Inferior parietal cortex (tissue), 1 donor: ENCODE measurements around the gene ABHD1.

Experiments used
- DNase-seq: peaks from one replicate; pipeline ENCODE4 v3.0.0-alpha.2; 2016; ENCODE audit errors: extremely low spot score

Gene ABHD1

DNA sequence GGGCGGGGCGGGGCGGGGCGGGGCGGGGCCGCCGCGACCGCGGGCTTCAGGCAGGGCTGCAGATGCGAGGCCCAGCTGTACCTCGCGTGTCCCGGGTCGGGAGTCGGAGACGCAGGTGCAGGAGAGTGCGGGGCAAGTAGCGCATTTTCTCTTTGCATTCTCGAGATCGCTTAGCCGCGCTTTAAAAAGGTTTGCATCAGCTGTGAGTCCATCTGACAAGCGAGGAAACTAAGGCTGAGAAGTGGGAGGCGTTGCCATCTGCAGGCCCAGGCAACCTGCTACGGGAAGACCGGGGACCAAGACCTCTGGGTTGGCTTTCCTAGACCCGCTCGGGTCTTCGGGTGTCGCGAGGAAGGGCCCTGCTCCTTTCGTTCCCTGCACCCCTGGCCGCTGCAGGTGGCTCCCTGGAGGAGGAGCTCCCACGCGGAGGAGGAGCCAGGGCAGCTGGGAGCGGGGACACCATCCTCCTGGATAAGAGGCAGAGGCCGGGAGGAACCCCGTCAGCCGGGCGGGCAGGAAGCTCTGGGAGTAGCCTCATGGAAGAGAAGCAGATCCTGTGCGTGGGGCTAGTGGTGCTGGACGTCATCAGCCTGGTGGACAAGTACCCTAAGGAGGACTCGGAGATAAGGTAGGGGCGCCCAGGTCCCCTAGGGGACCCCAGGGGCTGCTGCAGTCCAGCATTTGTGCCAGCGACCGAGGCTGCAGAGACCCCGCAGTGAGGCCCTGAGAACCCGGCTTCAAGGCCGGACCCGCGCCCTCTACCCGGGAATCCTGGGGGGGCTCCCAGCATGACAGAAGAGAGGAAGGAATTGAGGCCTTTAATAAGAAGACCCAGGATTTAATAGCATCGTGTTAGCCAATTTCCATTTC lies 36.7 kb upstream of the ABHD1 start, which contains the start of gene KHK:
Gene KHK, plus strand, starts transcription at position 49 of the 870 bp plus-strand sequence. Its CDS starts 488 bp downstream, at position 537.
- no peak for DNase-seq

DNA sequence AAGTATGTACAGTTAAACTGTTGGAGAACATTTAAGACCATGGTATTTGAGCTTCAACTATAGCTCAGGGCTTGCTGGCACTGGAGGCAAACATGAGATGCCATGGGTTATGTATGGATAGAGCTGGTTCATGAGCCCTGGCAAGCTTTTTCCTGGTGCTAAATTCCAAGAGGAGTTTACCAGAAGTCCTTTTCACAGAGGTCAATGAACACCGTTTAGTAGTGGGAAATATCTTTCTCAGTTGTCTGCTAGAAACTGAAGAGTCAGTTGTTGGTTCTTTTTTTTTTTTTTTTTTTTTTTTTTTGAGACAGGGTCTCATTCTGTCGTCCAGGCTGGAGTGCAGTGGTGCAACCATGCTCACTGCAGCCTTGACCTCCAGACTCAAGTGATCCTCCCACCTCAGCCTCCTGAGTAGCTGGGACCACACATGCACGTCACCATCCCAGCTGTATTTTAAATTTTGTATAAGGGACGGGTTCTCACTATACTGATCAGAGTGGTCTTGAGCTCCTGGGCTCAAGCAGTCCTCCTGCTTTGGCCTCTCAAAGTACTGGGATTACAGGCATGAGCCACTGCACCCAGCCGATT lies 35.7 kb upstream of the ABHD1 start:
- DNase-seq, result no peak

GRCh38 chr2:27088634-27089033 lies 35.0 kb upstream of the ABHD1 start:
- no peak for DNase-seq

- DNase-seq, result no peak
These were observed 34.3 kb upstream of the ABHD1 start for GRCh38 chr2:27089111-27089954.

DNA sequence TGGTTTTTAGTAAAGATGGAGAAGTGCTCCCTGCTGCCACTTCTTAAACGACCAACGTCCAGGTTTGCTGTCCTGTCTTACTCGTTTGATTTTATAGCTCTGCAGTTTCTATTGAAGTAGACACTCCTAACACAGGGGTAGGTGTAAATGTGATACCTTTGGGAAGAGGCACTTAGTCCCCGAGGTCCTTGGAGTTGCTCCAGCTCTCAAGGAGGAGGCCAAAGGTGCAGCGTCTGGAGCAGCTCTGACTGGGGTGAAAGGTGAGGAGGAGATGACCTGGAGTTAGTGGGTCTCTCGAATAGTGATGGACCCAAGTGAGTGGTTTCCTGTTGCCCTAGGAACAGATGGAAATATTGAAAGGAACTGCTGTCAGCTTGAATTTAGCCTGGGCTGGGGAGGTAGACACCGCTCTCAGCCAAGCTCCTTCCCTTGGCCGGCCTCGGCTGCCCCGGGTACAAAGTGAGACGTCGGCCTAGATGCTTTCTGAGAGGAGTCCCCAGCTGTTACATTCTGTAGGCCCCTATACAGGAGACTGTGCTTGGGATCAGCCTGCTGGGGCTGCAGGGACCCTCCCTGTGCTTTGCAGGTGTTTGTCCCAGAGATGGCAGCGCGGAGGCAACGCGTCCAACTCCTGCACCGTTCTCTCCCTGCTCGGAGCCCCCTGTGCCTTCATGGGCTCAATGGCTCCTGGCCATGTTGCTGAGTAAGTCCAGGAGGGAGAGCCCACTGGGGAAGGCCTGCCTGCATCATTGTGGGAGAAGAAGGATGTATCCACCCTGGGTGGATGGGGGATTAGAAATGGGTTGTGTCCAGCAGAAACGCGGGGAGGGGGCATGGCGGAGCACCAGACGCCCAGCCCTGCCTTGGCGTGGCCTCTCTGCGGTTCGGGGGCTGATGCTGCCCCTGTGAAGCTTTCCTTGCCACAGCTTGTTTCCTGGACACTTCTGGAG lies 31.6 kb upstream of the ABHD1 start:
- DNase-seq, result no peak

GRCh38 chr2:27092696-27093429 lies 30.8 kb upstream of the ABHD1 start:
- no peak for DNase-seq

DNA sequence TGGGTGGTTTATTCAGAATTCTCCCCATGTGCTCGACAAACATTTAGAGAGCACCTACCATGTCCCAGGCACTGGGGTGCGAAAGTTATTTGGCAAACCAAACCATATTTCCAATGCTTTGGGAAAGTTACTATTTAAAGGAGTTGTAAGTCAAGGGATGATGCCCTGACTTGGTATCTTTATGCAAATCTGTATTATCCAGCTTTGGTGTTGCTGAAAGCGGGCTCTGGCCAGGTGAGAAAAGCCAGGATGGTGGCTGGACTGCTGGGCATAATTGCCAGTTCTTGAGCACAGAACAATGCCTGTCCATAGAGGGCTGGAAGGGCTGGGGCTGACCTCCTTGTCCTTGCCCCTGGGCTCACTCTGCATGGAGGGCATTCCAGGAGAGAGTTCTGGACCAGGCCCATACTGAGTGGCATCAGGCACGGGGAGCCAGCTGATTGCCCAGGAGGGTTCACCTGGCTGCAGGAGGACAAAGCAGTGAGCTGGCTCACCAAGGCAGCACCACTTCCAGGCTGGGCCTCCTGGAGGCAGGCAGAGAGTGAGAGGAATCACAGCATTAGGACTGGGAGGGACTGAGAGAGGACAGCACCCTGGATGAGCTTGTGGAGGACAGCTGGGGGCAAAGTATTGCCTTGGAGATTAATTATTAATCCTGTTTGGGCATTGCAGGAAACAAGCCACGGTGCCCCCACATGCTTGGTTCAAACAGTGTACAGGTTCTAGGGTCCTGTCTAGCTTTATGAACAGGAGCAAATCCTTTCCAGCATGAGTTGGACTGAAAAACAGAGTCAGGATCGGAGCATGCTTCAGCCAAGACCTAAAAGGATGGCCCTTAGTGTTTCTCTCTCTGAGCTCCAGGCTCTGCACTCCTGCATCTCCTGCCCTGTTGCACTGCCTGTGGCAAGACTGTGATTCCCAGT lies 29.9 kb upstream of the ABHD1 start:
- DNase-seq, result no peak

DNA sequence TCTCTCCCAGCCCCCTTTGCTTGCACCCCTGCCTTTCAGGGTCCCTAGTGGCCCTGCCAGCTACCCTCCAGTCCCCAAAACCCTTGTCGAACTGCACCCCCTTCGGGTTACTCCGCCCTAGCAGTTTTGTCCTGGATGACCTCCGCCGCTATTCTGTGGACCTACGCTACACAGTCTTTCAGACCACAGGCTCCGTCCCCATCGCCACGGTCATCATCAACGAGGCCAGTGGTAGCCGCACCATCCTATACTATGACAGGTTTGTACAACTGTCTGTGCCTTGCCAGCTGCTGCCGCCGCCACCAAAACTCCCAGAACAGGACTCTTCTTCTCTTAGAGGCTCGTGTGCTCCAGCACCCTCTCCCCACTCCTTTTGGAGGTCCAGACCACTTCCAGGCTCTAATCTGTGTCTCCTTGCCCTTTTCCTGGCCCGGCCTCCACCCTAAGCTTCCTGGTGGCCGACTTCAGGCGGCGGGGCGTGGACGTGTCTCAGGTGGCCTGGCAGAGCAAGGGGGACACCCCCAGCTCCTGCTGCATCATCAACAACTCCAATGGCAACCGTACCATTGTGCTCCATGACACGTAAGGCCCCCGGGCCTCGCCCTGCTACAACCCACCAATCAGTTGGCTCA lies 29.1 kb upstream of the ABHD1 start:
- no peak for DNase-seq

GRCh38 chr2:27095427-27095744 lies 28.2 kb upstream of the ABHD1 start:
- DNase-seq, result no peak

- DNase-seq, result peak; percentile 82
These were observed 27.6 kb upstream of the ABHD1 start for GRCh38 chr2:27095745-27096651.

- no peak for DNase-seq
These were observed 26.8 kb upstream of the ABHD1 start for GRCh38 chr2:27096748-27097297.

DNA sequence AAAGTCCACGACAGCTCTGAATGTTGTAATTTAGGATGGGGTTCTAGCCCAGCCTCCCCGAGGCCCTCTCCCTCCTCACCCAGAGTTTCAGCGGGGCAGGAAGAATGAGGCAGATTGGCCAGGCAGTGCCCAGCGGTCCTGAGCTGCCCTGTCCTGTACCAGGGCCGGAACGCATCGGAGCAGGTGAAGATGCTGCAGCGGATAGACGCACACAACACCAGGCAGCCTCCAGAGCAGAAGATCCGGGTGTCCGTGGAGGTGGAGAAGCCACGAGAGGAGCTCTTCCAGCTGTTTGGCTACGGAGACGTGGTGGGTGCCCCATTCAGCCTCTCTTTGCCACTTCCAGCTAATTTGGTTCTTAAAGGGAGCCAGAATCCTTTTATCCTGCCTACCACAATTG lies 26.3 kb upstream of the ABHD1 start:
- no peak for DNase-seq

DNA sequence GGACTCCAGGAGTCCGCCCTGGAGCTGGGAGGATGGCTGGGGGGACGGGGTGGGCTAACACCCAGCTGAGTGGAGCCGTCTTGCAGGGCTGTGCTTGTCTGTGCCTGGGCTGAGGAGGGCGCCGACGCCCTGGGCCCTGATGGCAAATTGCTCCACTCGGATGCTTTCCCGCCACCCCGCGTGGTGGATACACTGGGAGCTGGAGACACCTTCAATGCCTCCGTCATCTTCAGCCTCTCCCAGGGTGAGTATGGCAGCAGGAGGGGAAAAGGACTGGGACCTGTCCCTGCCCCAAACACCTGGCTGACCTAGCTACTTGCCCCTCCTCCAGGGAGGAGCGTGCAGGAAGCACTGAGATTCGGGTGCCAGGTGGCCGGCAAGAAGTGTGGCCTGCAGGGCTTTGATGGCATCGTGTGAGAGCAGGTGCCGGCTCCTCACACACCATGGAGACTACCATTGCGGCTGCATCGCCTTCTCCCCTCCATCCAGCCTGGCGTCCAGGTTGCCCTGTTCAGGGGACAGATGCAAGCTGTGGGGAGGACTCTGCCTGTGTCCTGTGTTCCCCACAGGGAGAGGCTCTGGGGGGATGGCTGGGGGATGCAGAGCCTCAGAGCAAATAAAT lies 24.2 kb upstream of the ABHD1 start:
- DNase-seq, result no peak

GRCh38 chr2:27100036-27100435 lies 23.6 kb upstream of the ABHD1 start:
- no peak for DNase-seq

DNA sequence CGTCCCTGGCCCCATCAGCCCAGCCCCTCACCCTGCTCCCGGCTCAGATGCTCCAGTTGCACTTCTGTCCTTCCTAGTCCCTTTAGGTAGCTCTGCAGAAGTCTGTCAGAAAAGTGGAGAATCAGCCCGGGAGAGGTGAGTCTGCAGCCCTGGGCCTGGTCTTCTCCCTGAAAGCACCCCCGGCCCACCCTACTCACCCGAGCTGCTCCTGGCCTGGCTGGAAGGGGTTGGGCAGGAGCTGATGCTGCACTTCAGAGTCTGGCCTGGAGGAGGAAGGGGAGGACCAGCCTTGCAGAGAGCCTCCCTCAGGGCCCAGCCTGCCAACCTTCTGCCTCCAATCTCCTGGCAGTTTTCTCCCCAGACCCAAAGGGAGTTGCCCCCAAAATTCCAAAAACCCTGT lies 21.3 kb upstream of the ABHD1 start:
- DNase-seq, result no peak

GRCh38 chr2:27105981-27106380 lies 17.6 kb upstream of the ABHD1 start:
- no peak for DNase-seq

- no peak for DNase-seq
These were observed 15.4 kb upstream of the ABHD1 start for GRCh38 chr2:27108221-27108620.
